Measurements from ENCODE around the gene ANO1.

ANO1 gene

GRCh38 chr11:70156291-70157037, 78.3 kb downstream of the ANO1 start:
- DNase-seq (ENCODE audit: extremely low read depth in 1 of 2, low read depth in 1 of 2): no peak

- DNase-seq (ENCODE audit: extremely low read depth in 1 of 2, low read depth in 1 of 2): no peak
Measured at GRCh38 chr11:70158201-70158600, 80.1 kb downstream of the ANO1 start.

- no peak for DNase-seq (ENCODE audit: extremely low read depth in 1 of 2, low read depth in 1 of 2)
Measured at GRCh38 chr11:70158757-70159389, 80.8 kb downstream of the ANO1 start.

- DNase-seq (ENCODE audit: extremely low read depth in 1 of 2, low read depth in 1 of 2): no peak
Measured at GRCh38 chr11:70159627-70160570, 81.8 kb downstream of the ANO1 start.

- DNase-seq (ENCODE audit: extremely low read depth in 1 of 2, low read depth in 1 of 2): no peak
Measured at GRCh38 chr11:70161043-70161625, 83.0 kb downstream of the ANO1 start.

- DNase-seq (ENCODE audit: extremely low read depth in 1 of 2, low read depth in 1 of 2): no peak
Measured at GRCh38 chr11:70164705-70165104, 86.6 kb downstream of the ANO1 start.

GRCh38 chr11:70167120-70167519, 89.0 kb downstream of the ANO1 start:
- DNase-seq (ENCODE audit: extremely low read depth in 1 of 2, low read depth in 1 of 2): no peak

- DNase-seq (ENCODE audit: extremely low read depth in 1 of 2, low read depth in 1 of 2): no peak
Measured at GRCh38 chr11:70167723-70168404, 89.7 kb downstream of the ANO1 start.

GRCh38 chr11:70168405-70168754, 90.3 kb downstream of the ANO1 start:
- no peak for DNase-seq (ENCODE audit: extremely low read depth in 1 of 2, low read depth in 1 of 2)

GRCh38 chr11:70169127-70169526, 91.0 kb downstream of the ANO1 start:
- DNase-seq (ENCODE audit: extremely low read depth in 1 of 2, low read depth in 1 of 2): no peak

GRCh38 chr11:70169632-70170031, 91.5 kb downstream of the ANO1 start:
- no peak for DNase-seq (ENCODE audit: extremely low read depth in 1 of 2, low read depth in 1 of 2)

- no peak for DNase-seq (ENCODE audit: extremely low read depth in 1 of 2, low read depth in 1 of 2)
Measured at GRCh38 chr11:70170596-70171210, 92.6 kb downstream of the ANO1 start.

GRCh38 chr11:70173018-70173417, 94.9 kb downstream of the ANO1 start:
- no peak for DNase-seq (ENCODE audit: extremely low read depth in 1 of 2, low read depth in 1 of 2)

GRCh38 chr11:70174547-70175235, 96.6 kb downstream of the ANO1 start:
- no peak for DNase-seq (ENCODE audit: extremely low read depth in 1 of 2, low read depth in 1 of 2)

GRCh38 chr11:70175236-70175698, 97.2 kb downstream of the ANO1 start:
- no peak for DNase-seq (ENCODE audit: extremely low read depth in 1 of 2, low read depth in 1 of 2)

GRCh38 chr11:70176940-70177689, 99.0 kb downstream of the ANO1 start:
- DNase-seq (ENCODE audit: extremely low read depth in 1 of 2, low read depth in 1 of 2): peak; percentile 25 to 26

- no peak for DNase-seq (ENCODE audit: extremely low read depth in 1 of 2, low read depth in 1 of 2)
Measured at GRCh38 chr11:70180906-70181305, 102.8 kb downstream of the ANO1 start.

- DNase-seq (ENCODE audit: extremely low read depth in 1 of 2, low read depth in 1 of 2): no peak
Measured at GRCh38 chr11:70182266-70182665, 104.1 kb downstream of the ANO1 start.

GRCh38 chr11:70183032-70183431, 104.9 kb downstream of the ANO1 start:
- DNase-seq (ENCODE audit: extremely low read depth in 1 of 2, low read depth in 1 of 2): no peak

All from stimulated activated CD8-positive, alpha-beta memory T cell treated with anti-CD3 and anti-CD28 coated beads, Interleukin-7, amount 100 ng/mL, for 48 hours (primary cell).